ENCODE measurements around the gene GDF15.

GRCh38 chr19:18339723-18340122 lies 46.2 kb upstream of the GDF15 start:
- TF ChIP-seq CTCF (IDR thresholded peaks at IDR 0.05) = peak in 2 of 6 experiments; percentile 11 to 14
- TF ChIP-seq POLR2A (IDR thresholded peaks at IDR 0.05) = no peak

Data from Peyer's patch (tissue), 4 donors.